T follicular helper cell (primary cell): Measurements from ENCODE around the gene ZNF541.
"Not testable (repeated sequence)": the region's sequence is repeated elsewhere in the genome, so short reads cannot be mapped to it uniquely, and the experiment has no call there.

Source experiments
- DNase-seq: peaks from one replicate; pipeline ENCODE4 v3.0.0-alpha.2; 2020; ENCODE audit warnings: low read depth

Gene ZNF541

DNA sequence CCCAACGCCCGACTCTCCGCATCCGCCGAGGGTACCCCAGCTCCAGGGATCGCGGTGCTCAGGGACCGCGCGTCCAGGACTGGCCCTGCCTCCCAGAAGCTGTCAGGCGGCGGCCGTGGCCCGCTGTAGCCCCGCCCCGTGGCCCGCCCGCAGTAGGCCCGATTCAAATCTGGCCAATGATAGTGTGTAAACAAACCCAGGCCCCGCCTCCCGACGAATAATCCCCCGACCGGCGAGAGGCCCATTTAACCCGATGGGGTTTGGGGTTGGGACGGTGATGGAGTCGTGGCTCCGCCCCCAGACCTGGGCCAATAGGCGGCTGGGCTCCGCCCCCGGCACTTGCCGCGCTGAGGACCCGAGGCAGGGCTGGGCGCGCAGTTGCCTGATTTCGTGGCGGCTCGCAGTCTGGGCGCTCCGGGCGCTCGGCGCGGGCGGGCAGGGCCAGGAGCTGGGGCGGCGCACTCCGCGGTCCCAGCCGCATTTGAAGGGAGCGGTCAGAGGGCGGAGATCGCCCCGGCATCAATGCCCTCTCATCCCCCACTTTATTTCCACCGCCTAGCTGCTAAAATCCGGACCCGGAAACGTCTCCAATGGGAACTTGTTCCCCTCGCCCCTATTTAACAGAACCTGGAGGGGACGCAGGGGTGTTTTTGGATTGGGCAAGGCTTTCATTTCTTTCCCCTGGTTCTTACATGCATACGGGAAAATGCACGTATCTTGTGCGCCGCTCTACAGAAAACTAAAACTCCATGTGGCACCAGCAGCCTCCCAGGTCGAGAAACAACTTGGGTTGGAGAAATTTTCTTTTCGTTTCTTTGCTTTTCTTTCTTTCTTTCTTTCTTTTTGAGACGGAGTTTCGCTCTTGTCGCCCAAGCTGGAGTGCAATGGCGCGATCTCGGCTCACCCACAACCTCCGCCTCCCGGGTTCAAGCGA, 27.6 kb upstream of the ZNF541 start:
- peak; percentile 98 for DNase-seq

GRCh38 chr19:47599671-47600245, 26.8 kb upstream of the ZNF541 start:
- not testable (repeated sequence) for DNase-seq

- no peak for DNase-seq
These were observed 25.7 kb upstream of the ZNF541 start for GRCh38 chr19:47598407-47599349.

GRCh38 chr19:47595944-47596343, 23.0 kb upstream of the ZNF541 start:
- no peak for DNase-seq

DNA sequence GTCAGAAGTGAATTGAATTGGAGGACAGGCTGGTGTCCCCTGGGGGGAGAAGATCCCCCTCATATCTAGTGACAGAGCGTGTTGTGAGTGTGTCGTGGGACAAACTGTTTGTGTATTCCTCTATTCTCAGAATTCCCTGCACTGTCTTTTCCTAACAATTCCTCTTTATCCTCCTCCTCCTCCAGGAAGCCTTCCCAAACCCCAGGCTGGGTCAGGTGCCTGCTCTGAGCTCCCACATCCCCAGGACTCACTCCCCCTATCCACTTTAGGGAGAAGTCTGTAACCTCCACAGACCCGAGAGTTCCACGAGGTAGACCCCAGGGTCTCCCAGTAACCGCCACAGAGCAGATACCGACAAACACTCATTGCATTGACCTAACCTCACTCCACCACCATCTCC, 20.9 kb upstream of the ZNF541 start:
- DNase-seq = no peak

GRCh38 chr19:47589824-47590223, 16.9 kb upstream of the ZNF541 start:
- DNase-seq = no peak

DNA sequence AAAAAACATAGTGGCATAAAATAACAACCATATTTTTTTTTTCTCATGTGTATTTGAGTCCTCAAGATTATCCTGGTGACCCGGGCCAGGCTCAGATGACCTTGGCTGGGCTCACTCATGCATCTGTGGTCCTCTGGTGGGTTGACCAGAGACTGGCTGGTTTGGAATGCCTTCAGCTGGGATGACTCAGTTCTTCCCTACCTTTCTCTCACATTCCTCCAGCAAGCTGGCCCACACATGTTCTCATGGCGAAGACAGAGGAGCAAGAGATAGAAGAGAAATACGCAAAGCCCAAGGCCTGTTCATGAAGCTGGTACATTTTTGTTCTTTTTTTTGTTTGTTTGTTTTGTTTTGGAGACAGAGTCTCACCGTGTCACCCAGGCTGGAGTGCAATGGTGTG, 14.3 kb upstream of the ZNF541 start:
- DNase-seq = no peak

GRCh38 chr19:47583161-47583560, 10.2 kb upstream of the ZNF541 start:
- not testable (repeated sequence) for DNase-seq

DNA sequence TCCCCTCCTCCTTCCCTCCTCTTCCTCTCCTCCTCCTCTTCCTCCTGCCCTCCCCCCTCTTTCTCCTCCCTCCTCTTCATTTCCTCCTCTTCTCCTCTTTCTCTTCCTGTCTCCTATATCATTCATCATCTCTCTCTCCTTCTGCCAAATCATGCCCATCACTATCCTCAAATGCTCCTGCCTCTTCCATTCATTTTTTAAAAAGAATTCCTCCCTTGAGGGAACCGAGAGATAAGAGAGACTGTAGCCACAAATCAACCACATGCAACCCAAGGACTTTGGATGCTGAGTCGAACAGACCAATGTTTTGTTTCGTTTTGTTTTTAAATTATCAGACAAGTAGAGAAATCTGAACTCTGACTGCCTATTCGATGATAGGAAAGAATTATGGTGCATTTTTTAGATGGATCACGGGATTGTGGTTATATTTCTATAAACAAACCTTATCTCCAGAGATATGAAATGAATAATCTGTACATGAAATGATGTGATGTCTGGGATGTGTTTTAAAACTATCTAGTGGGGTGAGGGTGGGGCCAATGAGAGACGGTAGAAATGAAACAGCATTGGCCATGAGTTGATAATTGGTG, 9.5 kb upstream of the ZNF541 start:
- no peak for DNase-seq

DNA sequence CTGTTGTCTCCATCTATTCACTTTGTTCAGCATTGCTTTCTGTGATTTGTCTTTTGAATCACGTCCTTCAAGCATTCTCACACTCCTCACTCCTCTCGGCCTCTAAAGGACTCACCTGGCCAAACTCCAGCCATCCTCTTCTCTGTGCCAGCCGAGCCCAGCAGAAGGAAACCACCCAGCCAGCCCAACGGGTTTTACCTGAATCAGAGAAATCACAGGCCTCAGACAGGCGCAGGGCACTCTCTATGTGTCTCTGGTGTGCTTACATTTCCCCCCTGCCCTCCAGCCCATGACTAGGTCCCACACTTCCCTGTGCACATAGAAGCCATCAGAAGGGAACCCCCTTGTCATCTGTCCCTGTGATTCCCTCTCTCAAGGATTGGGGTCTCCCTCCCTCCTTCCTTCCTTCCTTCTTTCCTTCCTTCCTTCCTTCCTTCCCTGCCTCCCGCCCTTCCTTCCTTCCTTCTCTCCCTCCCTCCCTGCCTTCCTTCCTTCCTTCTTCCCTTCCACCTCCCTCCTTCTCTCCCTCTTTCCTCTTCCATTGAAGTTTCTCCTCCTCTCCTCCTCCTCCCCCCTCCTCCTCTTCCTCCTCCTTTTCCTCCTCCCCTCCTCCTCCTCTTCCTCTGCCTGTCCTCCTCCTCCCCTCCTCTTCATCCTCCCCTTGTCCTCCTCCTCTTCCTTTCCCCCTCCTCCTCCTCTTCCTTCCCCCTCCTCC, 8.8 kb upstream of the ZNF541 start:
- DNase-seq = no peak

GRCh38 chr19:47580397-47580796, 7.4 kb upstream of the ZNF541 start:
- no peak for DNase-seq

DNA sequence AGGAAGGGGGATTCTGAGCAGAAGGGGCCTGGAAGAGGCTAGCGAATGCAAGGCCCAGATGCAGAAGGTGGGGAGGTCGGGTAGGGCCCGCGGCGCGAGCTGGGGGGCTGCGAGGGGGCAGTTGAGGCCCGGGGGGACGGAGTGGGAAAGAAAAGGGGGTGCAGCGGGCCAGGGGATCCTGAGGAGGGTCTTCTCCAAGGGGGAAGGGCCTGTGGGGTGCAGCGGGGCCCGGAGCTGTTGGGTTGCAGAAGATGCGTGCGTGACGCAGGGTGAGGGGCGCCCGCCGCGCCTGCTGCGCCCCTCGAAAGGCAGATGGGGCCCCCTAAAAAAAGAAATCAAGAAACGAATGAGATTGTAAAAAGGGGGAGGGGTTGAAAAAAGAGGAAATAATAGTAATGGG, 313 bp downstream of the ZNF541 start:
- DNase-seq = peak; percentile 1

GRCh38 chr19:47569331-47569730, 3.6 kb downstream of the ZNF541 start:
- DNase-seq = no peak

- DNase-seq = no peak
These were observed 8.9 kb downstream of the ZNF541 start for GRCh38 chr19:47564081-47564480.

DNA sequence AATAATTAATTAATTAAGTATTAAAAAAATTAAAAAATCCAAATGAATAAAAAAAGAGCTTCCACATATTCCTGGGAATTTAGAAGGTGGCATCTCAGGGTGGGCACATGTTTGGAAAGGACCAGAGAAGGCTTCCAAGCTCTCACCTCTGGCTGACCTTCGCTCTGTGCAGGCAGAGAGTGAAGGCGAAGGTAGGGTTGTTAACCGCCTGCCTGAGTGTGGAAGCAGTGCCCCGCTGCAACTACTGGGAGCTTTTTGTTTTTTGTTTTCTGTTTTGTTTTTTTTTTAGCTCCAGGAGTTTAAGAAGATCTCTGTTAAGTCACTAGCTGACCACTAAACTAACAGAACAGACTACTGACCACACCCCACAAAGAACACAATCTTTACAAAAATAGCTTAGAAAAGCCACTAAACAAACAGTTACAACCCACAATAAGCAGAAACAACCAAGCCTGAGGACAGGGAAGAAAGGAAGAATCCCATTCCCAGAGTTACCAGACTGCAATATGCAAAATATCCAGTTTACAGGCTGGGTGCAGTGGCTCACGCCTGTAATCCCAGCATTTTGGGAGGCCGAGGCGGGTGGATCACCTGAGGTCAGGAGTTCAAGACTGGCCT, 11.4 kb downstream of the ZNF541 start:
- DNase-seq = no peak

GRCh38 chr19:47560999-47561398, 11.9 kb downstream of the ZNF541 start:
- no peak for DNase-seq

DNA sequence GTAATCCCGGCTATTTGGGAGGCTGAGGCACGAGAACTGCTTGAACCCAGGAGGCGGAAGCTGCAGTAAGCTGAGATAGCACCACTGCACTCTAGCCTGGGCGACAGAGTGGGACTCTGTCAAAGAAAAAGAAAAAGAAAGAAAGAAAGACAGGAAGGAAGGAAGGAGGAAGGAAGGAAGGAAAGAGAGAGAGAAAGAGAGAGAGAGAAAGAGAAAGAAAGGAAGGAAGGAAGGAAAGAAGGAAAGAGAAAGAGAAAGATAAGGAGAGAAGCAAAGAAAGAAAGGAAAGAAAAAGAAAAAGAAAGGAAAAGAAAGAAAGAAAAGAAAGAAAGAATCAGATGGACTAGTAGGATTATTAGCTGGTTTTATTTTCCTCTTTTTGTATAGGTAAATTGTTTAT, 22.8 kb downstream of the ZNF541 start:
- no peak for DNase-seq

- DNase-seq = no peak
These were observed 23.6 kb downstream of the ZNF541 start for GRCh38 chr19:47549261-47549862.

- no peak for DNase-seq
These were observed 25.7 kb downstream of the ZNF541 start for GRCh38 chr19:47547199-47547598.
